CD14-positive monocyte (primary cell): ENCODE measurements around the gene TTC21A. TPM values are rescaled to one million over a fixed set of nuclear protein-coding genes. Genes with fewer than 3 reads are reported as not detected.

Source experiments
- DNase-seq, 3 donors: peaks; one replicate each; pipeline ENCODE4 v3.0.0-alpha.2; 2011 to 2022
- H2AFZ ChIP-seq: 2 replicates; pipeline ENCODE4 v1.6.0; 2012; ENCODE audit warnings: mild to moderate bottlenecking, low read depth, low read length, inconsistent platforms; ENCODE audit not compliant: insufficient read depth, poor library complexity, severe bottlenecking
- H3K27ac ChIP-seq, 2 donors: 1 replicate in 1 of 2; 2 replicates in 1 of 2; pipeline ENCODE4 v1.5.1; 2012 to 2013; ENCODE audit warnings: low read length in 2 of 2, control low read depth in 1 of 2, inconsistent platforms in 1 of 2, low read depth in 1 of 2, mild to moderate bottlenecking in 1 of 2
- H3K27me3 ChIP-seq, 2 donors: one replicate each; pipeline versions ENCODE4 v1.6.0 to v1.6.1; 2011 to 2013; ENCODE audit warnings: low read length in 2 of 2; ENCODE audit not compliant: control insufficient read depth in 2 of 2, insufficient read depth in 2 of 2
- H3K36me3 ChIP-seq, 2 donors: replicated peaks in 1 of 2; 1 replicate in 1 of 2; 2 replicates in 1 of 2; pipeline versions ENCODE4 v1.5.1 to v1.6.1; 2012 to 2013; ENCODE audit warnings: low read length in 2 of 2, control low read depth in 1 of 2, inconsistent platforms in 1 of 2, mild to moderate bottlenecking in 1 of 2; ENCODE audit not compliant: insufficient read depth in 2 of 2, control insufficient read depth in 1 of 2
- H3K4me1 ChIP-seq, 2 donors: 1 replicate in 1 of 2; 2 replicates in 1 of 2; pipeline versions ENCODE4 v1.5.1 to v1.6.1; 2012 to 2013; ENCODE audit warnings: low read length in 2 of 2, control low read depth in 1 of 2, inconsistent platforms in 1 of 2, mild to moderate bottlenecking in 1 of 2, moderate library complexity in 1 of 2; ENCODE audit not compliant: insufficient read depth in 2 of 2, control insufficient read depth in 1 of 2
- H3K4me2 ChIP-seq: replicated peaks from 2 replicates; pipeline ENCODE3; 2012; ENCODE audit warnings: low read length, moderate library complexity, mild to moderate bottlenecking; ENCODE audit not compliant: poor library complexity, severe bottlenecking; ENCODE audit errors: extremely low read depth
- H3K4me3 ChIP-seq, 3 experiments: fragments of 200-600 bp in 1 of 3; sonication (generic) in 1 of 3; replicated peaks in 1 of 3; 1 replicate in 2 of 3; 2 replicates in 1 of 3; pipeline ENCODE4 v1.5.1; 2011 to 2013; ENCODE audit warnings: low read length in 3 of 3, mild to moderate bottlenecking in 3 of 3, control low read depth in 2 of 3, low read depth in 2 of 3, inconsistent platforms in 1 of 3, moderate library complexity in 1 of 3
- H3K79me2 ChIP-seq: 2 replicates; pipeline ENCODE4 v1.6.0; 2012; ENCODE audit warnings: mild to moderate bottlenecking, control low read depth, inconsistent platforms, low read length, moderate library complexity; ENCODE audit not compliant: insufficient read depth
- H3K9ac ChIP-seq: 2 replicates; pipeline ENCODE4 v1.6.0; 2017; ENCODE audit warnings: low read length, mild to moderate bottlenecking; ENCODE audit not compliant: insufficient read depth, poor library complexity, severe bottlenecking
- H3K9me3 ChIP-seq, 2 donors: replicated peaks in 1 of 2; 1 replicate in 1 of 2; 2 replicates in 1 of 2; pipeline versions ENCODE4 v1.5.1 to v1.6.1; 2012 to 2013; ENCODE audit warnings: low read length in 2 of 2, control low read depth in 1 of 2; ENCODE audit not compliant: control insufficient read depth in 1 of 2, insufficient read depth in 1 of 2
- H4K20me1 ChIP-seq: 2 replicates; pipeline ENCODE4 v1.6.0; 2012; ENCODE audit warnings: mild to moderate bottlenecking, low read length, control low read depth, moderate library complexity; ENCODE audit not compliant: insufficient read depth
- H3K27ac Mint-ChIP-seq, 7 donors: one replicate each; pipeline ENCODE4 v1.8.0; 2020; ENCODE audit warnings: mild to moderate bottlenecking in 7 of 7, mixed read lengths in 7 of 7, moderate library complexity in 6 of 7, inconsistent platforms in 2 of 7
- H3K27me3 Mint-ChIP-seq, 3 donors: one replicate each; pipeline ENCODE4 v1.8.0; 2021 to 2022; ENCODE audit warnings: low read depth in 3 of 3, mild to moderate bottlenecking in 3 of 3, mixed read lengths in 3 of 3, moderate library complexity in 3 of 3, inconsistent platforms in 1 of 3
- H3K36me3 Mint-ChIP-seq, 2 donors: one replicate each; pipeline ENCODE4 v1.8.0; 2020; ENCODE audit warnings: mixed read lengths in 2 of 2, inconsistent platforms in 1 of 2, mild to moderate bottlenecking in 1 of 2
- H3K4me1 Mint-ChIP-seq: one replicate; pipeline ENCODE4 v1.8.0; 2020; ENCODE audit warnings: mild to moderate bottlenecking, mixed read lengths
- H3K4me3 Mint-ChIP-seq, 2 donors: one replicate each; pipeline ENCODE4 v1.8.0; 2020; ENCODE audit warnings: mild to moderate bottlenecking in 2 of 2, mixed read lengths in 2 of 2, moderate library complexity in 1 of 2
- H3K9me3 Mint-ChIP-seq, 7 donors: one replicate each; pipeline ENCODE4 v1.8.0; 2020 to 2022; ENCODE audit warnings: mixed read lengths in 7 of 7, mild to moderate bottlenecking in 6 of 7, moderate library complexity in 6 of 7, inconsistent platforms in 2 of 7
- WGBS: methylation state at CpG from one replicate; pipeline ENCODE4 v1.1.5; 2013; ENCODE audit warnings: missing lambda C conversion rate; ENCODE audit not compliant: insufficient coverage; 5-methylcytosine and 5-hydroxymethylcytosine counted together
- intact Hi-C, 2 donors: fragments of 100-400 bp; cut with micrococcal nuclease; formaldehyde crosslinking; loops; one replicate each; pipeline versions ENCODE4 v1.15.0 to v1.15.1; 2023
- polyA plus RNA-seq, 3 donors: library from polyadenylated mRNA; depleted of rRNA in 1 of 3; unstranded in 2 of 3; stranded (reverse) in 1 of 3; fragments of 300-500 nt in 2 of 3; fragments of >200 nt in 1 of 3; fragmentation: Illumina TruSeq in 2 of 3; gene quantifications; 1 replicate in 2 of 3; 2 replicates in 1 of 3; pipeline ENCODE4 v1.2.3, GENCODE V29; 2012 to 2021
- TF ChIP-seq, protein P1 (sequence below): fragments of 200-600 bp; IDR thresholded peaks from one replicate; pipeline ENCODE4 v1.8.0; 2022; ENCODE audit warnings: antibody characterized with exemption, mild to moderate bottlenecking

TTC21A gene
- polyA plus RNA-seq, 3 donors = 0.67 to 12.9 (median 2.2) TPM

DNA sequence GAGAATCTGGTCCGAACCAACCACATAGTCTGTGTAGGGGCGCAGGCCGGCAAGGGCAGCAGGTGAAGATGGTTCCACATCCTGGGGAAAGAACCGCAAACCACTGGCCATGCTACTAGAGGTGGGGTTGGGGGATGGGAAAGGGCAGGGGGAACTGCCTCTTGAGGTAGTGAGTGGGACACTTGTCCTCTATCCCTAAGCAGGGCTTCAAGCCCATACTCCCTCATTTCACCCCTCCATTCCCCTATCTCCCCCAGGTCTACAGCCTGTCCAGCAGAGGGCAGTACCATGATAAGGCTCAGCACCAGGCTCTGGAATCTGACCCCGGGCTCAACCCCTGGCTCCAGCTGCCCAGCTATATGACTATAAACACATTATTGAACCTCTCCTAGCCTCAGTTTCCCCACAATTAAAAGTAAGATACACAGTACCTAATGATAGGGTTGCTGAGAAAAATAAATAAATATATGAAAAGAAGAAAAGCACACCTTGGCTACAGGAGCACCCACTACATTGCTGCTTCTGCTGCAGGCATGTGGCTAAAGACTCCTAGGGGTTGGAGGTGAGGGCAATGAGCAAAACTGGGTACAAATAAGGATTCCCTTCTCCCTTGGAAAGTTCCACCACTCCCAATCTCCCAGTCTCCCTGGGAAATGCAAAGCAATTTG is 6.3 kb upstream of the TTC21A start:
- peaks cover 7 to 18% of the 10 kb centered on the region in 2 donors for H3K4me1 ChIP-seq
- no peaks in the 10 kb centered on the region for H3K9me3 Mint-ChIP-seq

DNA sequence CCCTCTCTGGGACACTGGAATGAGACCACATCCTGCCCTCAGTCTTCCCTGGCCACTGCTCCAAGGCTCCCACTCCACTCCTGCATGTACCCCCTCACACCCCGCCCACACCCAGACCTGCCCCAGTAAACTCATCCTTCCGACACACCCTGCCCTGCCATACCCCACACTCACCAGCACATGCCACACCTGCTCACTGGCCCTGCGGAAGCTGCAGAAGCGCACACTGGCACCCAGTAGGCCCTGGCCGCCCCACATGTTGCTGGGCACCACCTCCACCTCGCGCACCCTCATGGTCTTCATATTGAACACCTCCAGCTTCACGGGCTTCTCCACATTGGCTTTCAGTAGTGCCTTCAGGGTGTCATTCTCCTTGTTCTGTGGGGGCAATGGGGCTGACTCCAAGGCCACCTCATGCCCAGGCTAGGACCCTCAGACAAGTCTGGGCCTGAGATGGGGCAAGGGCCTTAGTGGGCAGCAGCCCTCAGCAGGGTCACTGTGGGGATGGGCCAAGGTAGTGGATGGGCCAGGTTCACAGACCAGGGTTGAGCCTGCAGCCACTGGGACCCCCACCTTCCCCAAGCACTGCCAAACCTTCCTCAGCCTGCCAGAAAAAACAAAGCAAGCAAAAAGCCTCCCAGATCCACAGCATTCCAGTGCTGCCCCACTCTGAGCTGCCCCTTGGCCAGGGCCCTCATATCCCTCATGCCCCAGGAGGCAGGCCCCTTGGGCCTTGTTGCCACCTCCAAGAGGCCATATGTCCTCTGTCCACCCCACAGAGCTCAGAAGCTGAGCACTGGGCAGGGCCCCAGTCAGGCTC is 4.8 kb upstream of the TTC21A start:
- DNase-seq = no peak
- Histone ChIP-seq H3K79me2 (peaks cover 49% of the 10 kb centered on the region), H3K4me3 (no peak overlapping the region), H4K20me1 (peaks cover 86% of the 10 kb centered on the region), H3K4me1 (peaks cover 14 to 27% of the 10 kb centered on the region in 2 donors), H3K36me3 (peaks cover 35 to 47% of the 10 kb centered on the region in 2 donors), H2AFZ (no peak overlapping the region), H3K27me3 (no peaks in the 10 kb centered on the region), H3K9me3 (no peaks in the 10 kb centered on the region), H3K9ac (no peak overlapping the region), H3K27ac (peak overlapping the region in 1 of 2 donors; percentile 39), H3K4me2 (no peak overlapping the region)
- Mint-ChIP-seq H3K4me1 (peaks cover 43% of the 10 kb centered on the region), H3K27me3 (peaks cover 0 to 7% (median 4%) of the 10 kb centered on the region in 3 donors), H3K27ac (peak overlapping the region in 5 of 7 donors; percentile 20 to 79 (median 57)), H3K9me3 (no peaks in the 10 kb centered on the region), H3K36me3 (peaks cover 49 to 51% of the 10 kb centered on the region in 2 donors), H3K4me3 (no peak overlapping the region)
- TF ChIP-seq, protein P1, sequence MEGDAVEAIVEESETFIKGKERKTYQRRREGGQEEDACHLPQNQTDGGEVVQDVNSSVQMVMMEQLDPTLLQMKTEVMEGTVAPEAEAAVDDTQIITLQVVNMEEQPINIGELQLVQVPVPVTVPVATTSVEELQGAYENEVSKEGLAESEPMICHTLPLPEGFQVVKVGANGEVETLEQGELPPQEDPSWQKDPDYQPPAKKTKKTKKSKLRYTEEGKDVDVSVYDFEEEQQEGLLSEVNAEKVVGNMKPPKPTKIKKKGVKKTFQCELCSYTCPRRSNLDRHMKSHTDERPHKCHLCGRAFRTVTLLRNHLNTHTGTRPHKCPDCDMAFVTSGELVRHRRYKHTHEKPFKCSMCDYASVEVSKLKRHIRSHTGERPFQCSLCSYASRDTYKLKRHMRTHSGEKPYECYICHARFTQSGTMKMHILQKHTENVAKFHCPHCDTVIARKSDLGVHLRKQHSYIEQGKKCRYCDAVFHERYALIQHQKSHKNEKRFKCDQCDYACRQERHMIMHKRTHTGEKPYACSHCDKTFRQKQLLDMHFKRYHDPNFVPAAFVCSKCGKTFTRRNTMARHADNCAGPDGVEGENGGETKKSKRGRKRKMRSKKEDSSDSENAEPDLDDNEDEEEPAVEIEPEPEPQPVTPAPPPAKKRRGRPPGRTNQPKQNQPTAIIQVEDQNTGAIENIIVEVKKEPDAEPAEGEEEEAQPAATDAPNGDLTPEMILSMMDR = no peak
- 99% methylated on average over 8 of the region's 8 CpGs for WGBS
- intact Hi-C loops = loop anchor here in 1 of 2 donors (10.0 kb wide), 1 partner anchor 182 kb away; the partner anchor contains the start of gene CX3CR1

More for the DNA sequence above, 6.3 kb upstream of the TTC21A start:
- H3K4me1 Mint-ChIP-seq = peaks cover 33% of the 10 kb centered on the region
- H3K27ac Mint-ChIP-seq = peak overlapping the region in 3 of 7 donors; percentile 30 to 43 (median 41)
- no peak overlapping the region for H3K4me3 ChIP-seq
- no peak overlapping the region for H3K9ac ChIP-seq
- no peaks in the 10 kb centered on the region for H3K27me3 ChIP-seq
- no peak overlapping the region for H3K4me2 ChIP-seq
- H3K4me3 Mint-ChIP-seq = no peak overlapping the region
- peak; percentile 38 to 53 (median 49) for DNase-seq
- intact Hi-C loops = loop anchor here (2.0 to 10.0 kb wide), 2 partner anchors 184 to 188 kb away; partner anchors contain the start of gene CX3CR1 (in 1 of the 2)
- no peaks in the 10 kb centered on the region for H3K9me3 ChIP-seq
- H3K36me3 Mint-ChIP-seq = peaks cover 63% of the 10 kb centered on the region in 2 donors
- WGBS = 86% methylated on average over 5 of the region's 5 CpGs
- peaks cover 33% of the 10 kb centered on the region for H3K79me2 ChIP-seq
- no peak overlapping the region for H3K27ac ChIP-seq
- peaks cover 95% of the 10 kb centered on the region for H4K20me1 ChIP-seq
- TF ChIP-seq, protein P1 = peak; percentile 82
- H3K36me3 ChIP-seq = peaks cover 51 to 62% of the 10 kb centered on the region in 2 donors
- peaks cover 0 to 1% (median 1%) of the 10 kb centered on the region in 3 donors for H3K27me3 Mint-ChIP-seq
- H2AFZ ChIP-seq = no peak overlapping the region
